Mesenchymal stem cell (in vitro differentiated cells and primary cell): ENCODE measurements around the gene ZNRF2.
"Not testable (repeated sequence)": the region's sequence is repeated elsewhere in the genome, so short reads cannot be mapped to it uniquely, and the experiment has no call there.

Experiments used
- DNase-seq: peaks from one replicate; pipeline ENCODE4 v3.0.0-alpha.2; 2013
- H2AFZ ChIP-seq: one replicate; pipeline ENCODE4 v1.6.1; 2013; ENCODE audit warnings: low read depth, mild to moderate bottlenecking, control low read depth, inconsistent platforms, low read length, moderate library complexity
- H2AK5ac ChIP-seq: 2 replicates; pipeline ENCODE4 v1.6.1; 2013; ENCODE audit warnings: low read length, moderate library complexity, mild to moderate bottlenecking, inconsistent platforms; ENCODE audit not compliant: severe bottlenecking
- H2BK120ac ChIP-seq: one replicate; pipeline ENCODE4 v1.6.1; 2013; ENCODE audit warnings: low read depth, mild to moderate bottlenecking, inconsistent platforms, low read length, moderate library complexity
- H2BK12ac ChIP-seq, 2 experiments: one replicate each; pipeline ENCODE4 v1.6.1; 2013; ENCODE audit warnings: inconsistent platforms in 2 of 2, low read length in 2 of 2, mild to moderate bottlenecking in 2 of 2, moderate library complexity in 2 of 2, control low read depth in 1 of 2
- H2BK15ac ChIP-seq: one replicate; pipeline ENCODE4 v1.6.1; 2013; ENCODE audit warnings: mild to moderate bottlenecking, low read depth, inconsistent platforms; ENCODE audit not compliant: poor library complexity, severe bottlenecking
- H2BK5ac ChIP-seq: 2 replicates; pipeline ENCODE4 v1.6.1; 2013; ENCODE audit warnings: low read depth, mild to moderate bottlenecking, low read length, control low read depth, inconsistent platforms; ENCODE audit not compliant: poor library complexity, severe bottlenecking
- H3K14ac ChIP-seq, 2 experiments: one replicate each; pipeline ENCODE4 v1.6.1; 2013; ENCODE audit warnings: inconsistent platforms in 2 of 2, low read length in 2 of 2, control low read depth in 1 of 2, mild to moderate bottlenecking in 1 of 2, moderate library complexity in 1 of 2
- H3K18ac ChIP-seq, 2 experiments: one replicate each; pipeline ENCODE4 v1.6.1; 2013; ENCODE audit warnings: inconsistent platforms in 2 of 2, low read length in 2 of 2, control low read depth in 1 of 2, low read depth in 1 of 2, mild to moderate bottlenecking in 1 of 2
- H3K23ac ChIP-seq, 2 experiments: one replicate each; pipeline ENCODE4 v1.6.1; 2013; ENCODE audit warnings: inconsistent platforms in 2 of 2, low read length in 2 of 2, mild to moderate bottlenecking in 2 of 2, moderate library complexity in 2 of 2, control low read depth in 1 of 2
- H3K27ac ChIP-seq: 2 replicates; pipeline ENCODE4 v1.5.1; 2013; ENCODE audit warnings: mild to moderate bottlenecking, moderate library complexity, low read length, control low read depth, inconsistent platforms; ENCODE audit not compliant: poor library complexity, severe bottlenecking
- H3K27me3 ChIP-seq, 2 experiments: 2 replicates each; pipeline versions ENCODE4 v1.6.1 to v1.7.0; 2013; ENCODE audit warnings: low read length in 2 of 2, mild to moderate bottlenecking in 2 of 2, moderate library complexity in 2 of 2, control low read depth in 1 of 2, inconsistent platforms in 1 of 2; ENCODE audit not compliant: control insufficient read depth in 1 of 2, insufficient read depth in 1 of 2
- H3K36me3 ChIP-seq, 2 experiments: 2 replicates each; pipeline versions ENCODE4 v1.6.1 to v1.7.0; 2013; ENCODE audit warnings: low read length in 2 of 2, control low read depth in 1 of 2, inconsistent platforms in 1 of 2, low read depth in 1 of 2, mild to moderate bottlenecking in 1 of 2; ENCODE audit not compliant: insufficient read depth in 2 of 2, control insufficient read depth in 1 of 2
- H3K4ac ChIP-seq, 2 experiments: one replicate each; pipeline ENCODE4 v1.6.1; 2013; ENCODE audit warnings: inconsistent platforms in 2 of 2, low read length in 2 of 2, mild to moderate bottlenecking in 2 of 2, moderate library complexity in 2 of 2, control low read depth in 1 of 2, low read depth in 1 of 2
- H3K4me1 ChIP-seq: 2 replicates; pipeline ENCODE4 v1.6.1; 2013; ENCODE audit warnings: low read depth, low read length, control low read depth; ENCODE audit not compliant: control insufficient read depth, insufficient read depth
- H3K4me2 ChIP-seq: 2 replicates; pipeline ENCODE4 v1.6.1; 2013; ENCODE audit warnings: low read length, mild to moderate bottlenecking, inconsistent platforms; ENCODE audit not compliant: poor library complexity, severe bottlenecking
- H3K4me3 ChIP-seq, 2 experiments: 2 replicates each; pipeline versions ENCODE4 v1.5.1 to v1.7.0; 2013; ENCODE audit warnings: low read length in 2 of 2, mild to moderate bottlenecking in 2 of 2, control low read depth in 1 of 2, low read depth in 1 of 2; ENCODE audit not compliant: insufficient read depth in 1 of 2
- H3K79me1 ChIP-seq: replicated peaks from 2 replicates; pipeline ENCODE4 v1.6.1; 2013; ENCODE audit warnings: mild to moderate bottlenecking, control low read depth, low read length, inconsistent platforms; ENCODE audit not compliant: poor library complexity, severe bottlenecking
- H3K9ac ChIP-seq: 2 replicates; pipeline ENCODE4 v1.7.0; 2013; ENCODE audit warnings: mild to moderate bottlenecking, low read length, moderate library complexity
- H3K9me3 ChIP-seq: 2 replicates; pipeline ENCODE4 v1.7.0; 2013; ENCODE audit warnings: mild to moderate bottlenecking, low read length; ENCODE audit not compliant: control insufficient read depth
- H4K8ac ChIP-seq: one replicate; pipeline ENCODE4 v1.6.1; 2013; ENCODE audit warnings: inconsistent platforms, mild to moderate bottlenecking, low read length, moderate library complexity
- H4K91ac ChIP-seq: one replicate; pipeline ENCODE4 v1.6.1; 2013; ENCODE audit warnings: mild to moderate bottlenecking, low read length, inconsistent platforms
- WGBS: methylation state at CpG from one replicate; pipeline ENCODE4 v1.1.7; 2013; ENCODE audit warnings: mixed read lengths; 5-methylcytosine and 5-hydroxymethylcytosine counted together

The ZNRF2 gene

DNA sequence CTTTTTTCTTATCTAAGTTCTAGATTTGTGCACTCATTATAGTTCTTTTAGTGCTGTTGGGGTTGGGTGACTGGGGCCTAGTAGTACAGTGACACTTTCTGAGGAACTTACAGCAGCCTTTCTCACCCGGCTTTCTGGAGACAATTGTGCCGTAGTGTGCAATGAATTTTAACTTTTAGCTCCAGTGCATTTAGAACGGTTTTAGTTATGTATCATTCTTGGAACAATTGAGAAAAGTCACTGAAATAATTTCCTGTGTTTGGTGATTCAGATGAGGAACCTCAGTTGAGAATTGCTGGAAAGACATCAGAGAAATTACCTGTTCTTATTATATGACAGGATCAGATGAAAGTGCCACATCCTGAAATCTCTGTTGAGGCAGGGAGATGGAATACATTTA is 3.2 kb downstream of the ZNRF2 start:
- not testable (repeated sequence) for H4K8ac ChIP-seq, H3K4me1 ChIP-seq, H3K9ac ChIP-seq, H2AK5ac ChIP-seq, H2BK12ac ChIP-seq, H3K27ac ChIP-seq, H3K14ac ChIP-seq, H3K4ac ChIP-seq, H3K23ac ChIP-seq, H3K9me3 ChIP-seq, H2BK15ac ChIP-seq, H3K36me3 ChIP-seq, H2AFZ ChIP-seq, H3K18ac ChIP-seq, H2BK120ac ChIP-seq, H3K79me1 ChIP-seq, H3K4me3 ChIP-seq, H2BK5ac ChIP-seq, H3K27me3 ChIP-seq, H4K91ac ChIP-seq, H3K4me2 ChIP-seq, DNase-seq
- WGBS: 91% methylated on average over 3 of the region's 3 CpGs

DNA sequence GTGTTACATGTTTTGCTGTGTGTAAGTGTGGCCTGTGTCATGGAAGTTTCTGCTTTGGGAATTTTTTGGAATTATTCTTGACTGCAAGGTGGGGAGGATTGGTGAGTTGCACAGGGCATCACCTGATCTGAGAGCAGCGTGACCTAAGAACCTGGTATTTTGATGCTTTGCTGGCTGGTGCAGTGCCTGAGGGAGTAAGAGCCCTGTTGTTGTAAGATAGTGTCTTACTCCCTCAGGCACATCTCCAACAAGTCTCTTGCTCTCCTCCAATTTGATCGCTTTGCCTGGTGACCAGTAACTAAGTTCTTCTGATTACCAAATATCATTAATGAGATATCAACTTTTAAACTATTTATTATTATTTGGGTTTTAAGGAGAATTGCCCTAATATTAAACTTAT is 5.2 kb downstream of the ZNRF2 start:
- H2BK5ac ChIP-seq, H3K27me3 ChIP-seq, H3K23ac ChIP-seq, H3K36me3 ChIP-seq, H2BK15ac ChIP-seq, H3K4me1 ChIP-seq, H4K91ac ChIP-seq, H3K79me1 ChIP-seq, H2BK12ac ChIP-seq, H3K18ac ChIP-seq, H2AFZ ChIP-seq, H3K27ac ChIP-seq, DNase-seq, H4K8ac ChIP-seq, H3K9me3 ChIP-seq, H3K14ac ChIP-seq, H3K4me2 ChIP-seq, H3K4me3 ChIP-seq, H3K4ac ChIP-seq, H3K9ac ChIP-seq, H2AK5ac ChIP-seq, H2BK120ac ChIP-seq: not testable (repeated sequence)
- no CpG with 5 or more reads among the region's 2 CpGs for WGBS

DNA sequence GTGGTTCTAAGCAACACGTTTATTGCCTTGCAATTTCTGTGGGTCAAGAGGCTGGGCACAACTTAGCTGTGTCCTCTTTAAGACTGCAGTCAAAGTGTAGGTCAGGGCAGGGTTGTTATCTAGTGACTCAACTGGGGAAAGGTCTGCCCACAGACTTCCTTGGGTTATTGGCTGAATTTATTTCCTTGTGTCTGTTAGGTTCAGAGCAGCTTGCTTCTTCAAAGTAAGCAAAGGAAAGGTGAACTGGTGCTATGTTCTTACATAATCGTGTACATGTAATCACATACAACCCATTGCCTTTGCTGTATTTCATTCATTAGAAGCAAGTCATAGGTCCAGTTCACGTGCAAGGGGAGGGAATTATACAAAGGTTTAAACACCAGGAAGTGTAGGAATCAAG is 5.9 kb downstream of the ZNRF2 start:
- not testable (repeated sequence) for H2AK5ac ChIP-seq
- 59% methylated on average over 1 of the region's 3 CpGs for WGBS

DNA sequence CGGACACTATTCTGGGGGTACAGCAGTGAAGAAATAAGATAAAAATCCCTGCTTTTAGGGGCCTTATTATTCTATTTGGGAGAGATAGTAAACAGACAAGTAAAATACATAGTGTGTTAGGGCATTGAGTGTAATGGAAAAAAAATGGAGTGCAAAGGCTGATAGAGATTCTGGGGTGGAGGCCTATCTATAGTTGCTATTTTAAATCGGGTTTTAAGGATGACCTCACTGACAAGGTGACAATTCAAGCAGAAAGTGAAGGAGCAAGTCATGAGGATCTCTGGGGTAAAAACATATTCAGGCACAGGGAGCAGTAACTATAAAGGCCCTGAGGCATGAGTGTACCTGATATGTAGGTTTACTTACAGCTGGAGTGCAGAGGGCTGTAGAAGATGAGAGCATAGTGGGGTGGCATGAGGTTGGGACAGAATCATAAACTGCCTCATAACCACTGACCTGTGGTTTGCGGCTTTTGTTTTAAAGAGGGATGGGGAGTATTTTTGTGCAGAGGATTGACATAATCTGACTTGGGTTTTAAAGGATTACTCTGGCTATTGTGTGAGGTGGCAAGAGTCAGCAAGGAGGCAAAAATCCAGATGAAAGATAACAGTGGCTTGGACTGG is 8.1 kb downstream of the ZNRF2 start:
- H4K91ac ChIP-seq, H2AFZ ChIP-seq: not testable (repeated sequence)
- WGBS: 97% methylated on average over 3 of the region's 3 CpGs

More for the DNA sequence above, 5.9 kb downstream of the ZNRF2 start:
- H3K27me3 ChIP-seq, H2BK120ac ChIP-seq, H3K18ac ChIP-seq, H3K4me3 ChIP-seq, H3K9ac ChIP-seq, H2BK15ac ChIP-seq, H3K23ac ChIP-seq, H3K4me2 ChIP-seq, H3K4ac ChIP-seq, H2BK12ac ChIP-seq, DNase-seq, H4K91ac ChIP-seq, H3K4me1 ChIP-seq, H4K8ac ChIP-seq, H2AFZ ChIP-seq, H3K36me3 ChIP-seq, H3K27ac ChIP-seq, H2BK5ac ChIP-seq, H3K9me3 ChIP-seq, H3K14ac ChIP-seq: not testable (repeated sequence)
- H3K79me1 ChIP-seq: peaks cover 11% of the 10 kb centered on the region

More for the DNA sequence above, 8.1 kb downstream of the ZNRF2 start:
- not testable (repeated sequence) for H3K9ac ChIP-seq, H2BK120ac ChIP-seq, H2BK5ac ChIP-seq, H3K4me2 ChIP-seq, H3K4me1 ChIP-seq, H3K18ac ChIP-seq, H2AK5ac ChIP-seq, H4K8ac ChIP-seq, H2BK12ac ChIP-seq, H3K36me3 ChIP-seq, H3K23ac ChIP-seq, DNase-seq, H3K14ac ChIP-seq, H3K27ac ChIP-seq, H3K4ac ChIP-seq, H3K9me3 ChIP-seq, H3K27me3 ChIP-seq, H2BK15ac ChIP-seq, H3K4me3 ChIP-seq
- peaks cover 13% of the 10 kb centered on the region for H3K79me1 ChIP-seq
